GM23248 (cell line): ENCODE results near the gene TBC1D12. TPM values are rescaled to one million over a fixed set of nuclear protein-coding genes. Genes with fewer than 3 reads are reported as not detected.
"Not testable (repeated sequence)": the region's sequence is repeated elsewhere in the genome, so short reads cannot be mapped to it uniquely, and the experiment has no call there.

Experiments
- DNase-seq: peaks from one replicate; pipeline ENCODE4 v3.0.0-alpha.2; 2015
- H2AFZ ChIP-seq: fragments of 200-600 bp; sonication (generic); 2 replicates; pipeline ENCODE4 v1.6.1; 2016; ENCODE audit warnings: antibody characterized with exemption
- H3F3A ChIP-seq: fragments of 200-600 bp; sonication (generic); 2 replicates; pipeline ENCODE4 v1.6.1; 2016; ENCODE audit warnings: mild to moderate bottlenecking, antibody characterized with exemption, mixed run types; ENCODE audit not compliant: insufficient read depth
- H3K27ac ChIP-seq: fragments of 200-600 bp; sonication (generic); 2 replicates; pipeline ENCODE4 v1.5.1; 2016; ENCODE audit warnings: mild to moderate bottlenecking
- H3K27me3 ChIP-seq: fragments of 200-600 bp; sonication (generic); replicated peaks from 2 replicates; pipeline ENCODE4 v1.6.1; 2016; ENCODE audit warnings: mild to moderate bottlenecking; ENCODE audit not compliant: insufficient read depth
- H3K36me3 ChIP-seq: fragments of 200-600 bp; sonication (generic); 2 replicates; pipeline ENCODE4 v1.6.1; 2016; ENCODE audit warnings: low read depth, mild to moderate bottlenecking
- H3K4me1 ChIP-seq: fragments of 200-600 bp; sonication (generic); 2 replicates; pipeline ENCODE4 v1.6.1; 2016; ENCODE audit warnings: mild to moderate bottlenecking; ENCODE audit not compliant: insufficient read depth
- H3K4me2 ChIP-seq: fragments of 200-600 bp; sonication (generic); one replicate; pipeline ENCODE4 v1.6.1; 2016; ENCODE audit warnings: mild to moderate bottlenecking; ENCODE audit not compliant: unreplicated experiment
- H3K4me3 ChIP-seq: fragments of 200-600 bp; sonication (generic); 2 replicates; pipeline ENCODE4 v1.5.1; 2016; ENCODE audit warnings: mild to moderate bottlenecking
- H3K79me2 ChIP-seq: fragments of 200-600 bp; sonication (generic); 2 replicates; pipeline ENCODE4 v1.6.1; 2016; ENCODE audit warnings: mild to moderate bottlenecking; ENCODE audit not compliant: insufficient read depth
- H3K9ac ChIP-seq: fragments of 200-600 bp; sonication (generic); 2 replicates; pipeline ENCODE4 v1.6.1; 2016; ENCODE audit warnings: mild to moderate bottlenecking
- H3K9me2 ChIP-seq: fragments of 200-600 bp; sonication (generic); 2 replicates; pipeline ENCODE4 v1.6.1; 2016; ENCODE audit warnings: mixed run types, mild to moderate bottlenecking, moderate library complexity; ENCODE audit not compliant: insufficient read depth
- H3K9me3 ChIP-seq: fragments of 200-600 bp; sonication (generic); one replicate; pipeline ENCODE4 v1.6.1; 2017; ENCODE audit warnings: low read depth
- H4K20me1 ChIP-seq: fragments of 200-600 bp; sonication (generic); 2 replicates; pipeline ENCODE4 v1.6.0; 2016; ENCODE audit not compliant: insufficient read depth
- EZH2 ChIP-seq: fragments of 200-600 bp; sonication (generic); IDR thresholded peaks from 2 replicates; pipeline ENCODE4 v1.6.1; 2018; ENCODE audit warnings: antibody characterized with exemption, mild to moderate bottlenecking; ENCODE audit not compliant: insufficient read depth, poor library complexity, severe bottlenecking
- EZH2phosphoT487 ChIP-seq: fragments of 200-600 bp; sonication (generic); IDR thresholded peaks from 2 replicates; pipeline ENCODE4 v1.6.1; 2018; ENCODE audit warnings: antibody characterized with exemption, moderate library complexity, mild to moderate bottlenecking, low read depth; ENCODE audit not compliant: insufficient read depth
- WGBS, 2 experiments: methylation state at CpG; one replicate each; pipeline ENCODE4 v1.1.6; 2015 to 2017; ENCODE audit warnings: low lambda C conversion rate in 2 of 2, low coverage in 1 of 2; ENCODE audit errors: missing lambda C conversion rate in 2 of 2; 5-methylcytosine and 5-hydroxymethylcytosine counted together
- in situ Hi-C: fragments of 300-500 bp; cut with MboI; formaldehyde crosslinking; loops from 2 replicates; pipeline ENCODE4 v1.15.0; 2020
- polyA plus RNA-seq: library from polyadenylated mRNA; unstranded; fragments of >200 nt; fragmentation: Nextera tagmentation; extraction: Ambion mirVana; gene quantifications from 2 replicates; pipeline ENCODE4 v1.2.1, GENCODE V29; 2016
- total RNA-seq: library from RNA; depleted of rRNA; stranded (reverse); fragments of >200 nt; shearing (Covaris generic); gene quantifications from 2 replicates; pipeline ENCODE4 v1.2.3, GENCODE V29; 2014

The TBC1D12 gene
- total and polyA plus RNA-seq, 2 experiments from 2014 or later = 6.5 to 12.9 TPM

DNA sequence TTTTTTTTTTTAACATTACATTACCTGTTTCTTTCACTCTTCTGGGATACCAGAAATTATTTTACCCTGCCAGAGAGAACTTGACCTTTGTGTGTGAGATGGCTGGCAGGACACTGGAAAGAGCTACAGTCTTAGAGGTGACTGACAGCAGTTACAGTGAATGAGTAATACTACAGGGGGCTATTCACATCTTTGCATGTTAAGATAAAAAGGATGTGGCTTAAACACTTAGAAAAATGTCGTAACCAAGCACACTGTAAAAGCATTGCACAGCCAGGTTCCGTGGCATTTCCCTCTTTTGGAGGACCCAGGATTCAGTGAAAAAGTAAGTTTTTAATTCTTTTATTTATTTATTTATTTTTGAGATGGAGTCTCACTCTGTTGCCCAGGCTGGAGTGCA, 18.8 kb upstream of the TBC1D12 start:
- WGBS, 2 experiments = 92 to 93% methylated on average over 2 of the region's 2 CpGs
- peaks cover 6% of the 10 kb centered on the region for H3K4me1 ChIP-seq

DNA sequence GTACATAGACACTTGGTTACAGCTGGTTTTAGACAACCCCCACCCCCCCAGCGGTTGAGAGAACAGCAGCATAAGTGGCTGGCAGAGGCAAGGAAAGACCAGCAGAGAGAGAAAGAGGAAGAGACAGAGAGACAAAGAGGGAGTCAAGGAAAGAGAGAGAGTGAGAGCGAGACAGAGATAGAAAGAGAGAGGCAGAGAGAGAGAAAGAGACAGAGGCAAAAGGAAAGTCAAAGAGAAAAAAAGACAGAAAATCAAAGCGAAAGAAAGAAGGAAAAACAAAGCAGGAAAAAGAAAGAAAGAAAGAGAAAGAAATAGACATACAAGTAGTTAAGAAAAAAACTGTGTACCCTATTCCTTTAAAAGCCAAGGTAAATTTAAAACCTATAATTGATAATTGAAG, 16.6 kb upstream of the TBC1D12 start:
- 78 to 84% methylated on average over 3 of the region's 3 CpGs for WGBS, 2 experiments
- DNase-seq, H3K4me3 ChIP-seq, H3K9me3 ChIP-seq, H3K9ac ChIP-seq, H2AFZ ChIP-seq, H3K27me3 ChIP-seq, H3K36me3 ChIP-seq, H3K4me1 ChIP-seq, H3K79me2 ChIP-seq, in situ Hi-C loops, H3K27ac ChIP-seq, H3K9me2 ChIP-seq, H4K20me1 ChIP-seq, H3F3A ChIP-seq, H3K4me2 ChIP-seq: not testable (repeated sequence)

More for the DNA sequence above, 18.8 kb upstream of the TBC1D12 start:
- DNase-seq = no peak
- no peaks in the 10 kb centered on the region for H3K79me2 ChIP-seq
- H4K20me1 ChIP-seq = no peaks in the 10 kb centered on the region
- in situ Hi-C loops = no loop called here
- no peak overlapping the region for H3K4me3 ChIP-seq
- no peaks in the 10 kb centered on the region for H3K36me3 ChIP-seq
- TF ChIP-seq EZH2 (no peak), EZH2phosphoT487 (no peak)
- no peaks in the 10 kb centered on the region for H3K9me2 ChIP-seq
- H3K27ac ChIP-seq = no peak overlapping the region
- no peak overlapping the region for H2AFZ ChIP-seq
- H3K27me3 ChIP-seq = no peaks in the 10 kb centered on the region
- no peaks in the 10 kb centered on the region for H3K9me3 ChIP-seq
- H3K4me2 ChIP-seq = no peak overlapping the region
- H3F3A ChIP-seq = peaks cover 11% of the 10 kb centered on the region
- H3K9ac ChIP-seq = no peak overlapping the region

DNA sequence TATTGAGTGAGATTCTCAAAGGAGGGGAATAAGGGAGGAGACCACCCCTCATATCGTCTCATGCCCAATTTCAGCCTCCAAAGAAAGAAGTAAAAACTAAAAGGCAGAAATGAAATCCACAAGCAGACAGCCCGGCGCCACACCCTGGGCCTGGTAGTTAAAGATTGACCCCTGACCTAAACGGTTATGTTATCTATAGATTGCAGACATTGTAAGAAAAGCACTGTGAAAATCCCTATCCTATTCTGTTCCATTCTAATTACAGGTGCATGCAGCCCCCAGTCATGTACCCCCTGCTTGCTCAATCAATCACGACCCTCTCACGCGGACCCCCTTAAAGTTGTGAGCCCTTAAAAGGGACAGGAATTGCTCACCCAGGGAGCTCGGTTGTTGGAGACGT, 10.2 kb upstream of the TBC1D12 start:
- H2AFZ ChIP-seq, H3K27me3 ChIP-seq, H4K20me1 ChIP-seq, H3K9me3 ChIP-seq, DNase-seq, H3K9ac ChIP-seq, H3K36me3 ChIP-seq, H3K4me1 ChIP-seq, H3F3A ChIP-seq, H3K4me2 ChIP-seq, H3K27ac ChIP-seq, in situ Hi-C loops, H3K9me2 ChIP-seq, H3K4me3 ChIP-seq, H3K79me2 ChIP-seq: not testable (repeated sequence)
- 74 to 81% methylated on average over 9 of the region's 9 CpGs for WGBS, 2 experiments

DNA sequence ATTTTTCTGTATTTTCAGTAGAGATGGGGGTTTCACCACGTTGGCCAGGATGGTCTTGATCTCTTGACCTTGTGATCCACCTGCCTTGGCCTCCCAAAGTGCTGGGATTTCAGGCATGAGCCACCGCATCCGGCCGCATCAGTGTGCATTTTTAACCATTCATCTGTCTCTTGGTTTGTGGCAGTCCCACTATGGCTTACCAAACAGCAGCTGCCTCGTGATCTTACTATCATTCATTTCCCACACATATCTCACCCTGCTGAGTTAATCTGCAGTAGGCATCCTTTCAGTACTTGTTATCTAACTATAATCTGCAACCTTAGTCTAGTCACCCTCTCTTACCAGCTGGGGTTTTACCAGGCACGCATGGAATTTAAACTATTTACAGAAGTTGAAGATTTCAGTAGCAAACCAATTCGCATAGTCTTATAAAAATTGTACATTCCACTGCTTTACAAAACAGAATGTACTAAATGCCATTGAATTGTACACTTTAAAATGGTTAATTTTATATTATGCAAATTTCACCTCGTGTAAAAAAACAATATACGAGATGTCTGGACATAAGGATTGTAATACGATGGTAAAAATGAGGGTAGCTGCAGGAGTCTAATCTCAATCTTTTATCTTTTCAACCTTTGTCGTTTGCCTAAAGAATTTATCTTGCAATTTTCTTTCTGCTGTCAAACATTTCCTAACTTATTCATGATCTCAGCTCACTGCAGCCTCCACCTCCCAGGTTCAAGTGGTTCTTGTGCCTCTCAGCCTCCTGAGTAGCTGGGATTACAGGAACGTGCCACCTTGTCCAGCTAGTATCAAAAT, 4.6 kb upstream of the TBC1D12 start:
- no peak for TF ChIP-seq EZH2phosphoT487
- no peak for TF ChIP-seq EZH2
- no peak overlapping the region for H3K4me3 ChIP-seq
- H3K9me3 ChIP-seq = no peaks in the 10 kb centered on the region
- no peaks in the 10 kb centered on the region for H3K36me3 ChIP-seq
- no peak overlapping the region for H2AFZ ChIP-seq
- no peak overlapping the region for H3K4me2 ChIP-seq
- in situ Hi-C loops = no loop called here
- H3K4me1 ChIP-seq = peaks cover 6% of the 10 kb centered on the region; the same call in 1 of the 2 replicates
- no peaks in the 10 kb centered on the region for H3K9me2 ChIP-seq
- WGBS, 2 experiments = 65 to 66% methylated on average over 12 of the region's 12 CpGs
- no peaks in the 10 kb centered on the region for H3K79me2 ChIP-seq
- H4K20me1 ChIP-seq = no peaks in the 10 kb centered on the region
- H3K27ac ChIP-seq = no peak overlapping the region
- H3F3A ChIP-seq = peaks cover 9% of the 10 kb centered on the region; the same call in 1 of the 2 replicates
- no peak overlapping the region for H3K9ac ChIP-seq
- DNase-seq = peak; percentile 37
- no peaks in the 10 kb centered on the region for H3K27me3 ChIP-seq

DNA sequence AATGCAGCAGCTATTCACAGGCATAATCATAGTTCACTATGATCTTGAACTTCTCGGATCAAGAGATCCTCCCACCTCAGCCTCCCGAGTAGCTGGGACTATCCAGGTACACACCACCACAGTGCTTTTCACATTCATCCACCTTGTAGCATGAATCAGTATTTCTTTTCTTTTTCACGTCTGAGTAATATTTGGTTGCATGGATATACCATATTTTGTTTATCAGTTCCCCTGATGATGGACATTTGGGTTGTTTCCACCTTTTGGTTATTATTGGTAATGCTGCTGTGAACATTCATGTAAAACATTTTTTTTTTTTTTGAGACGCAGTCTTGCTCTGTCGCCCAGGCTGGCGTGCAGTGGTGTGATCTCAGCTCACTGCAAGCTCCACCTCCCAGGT, 3.6 kb upstream of the TBC1D12 start:
- peaks cover 7% of the 10 kb centered on the region for H3K79me2 ChIP-seq
- H4K20me1 ChIP-seq = no peaks in the 10 kb centered on the region
- H3K9ac ChIP-seq = no peak overlapping the region
- no peak overlapping the region for H2AFZ ChIP-seq
- 74 to 76% methylated on average over 6 of the region's 6 CpGs for WGBS, 2 experiments
- H3F3A ChIP-seq = peaks cover 11% of the 10 kb centered on the region; the same call in 1 of the 2 replicates
- no peaks in the 10 kb centered on the region for H3K9me3 ChIP-seq
- H3K27me3 ChIP-seq = no peaks in the 10 kb centered on the region
- H3K4me3 ChIP-seq = no peak overlapping the region
- no peaks in the 10 kb centered on the region for H3K36me3 ChIP-seq
- no peak overlapping the region for H3K27ac ChIP-seq
- H3K4me1 ChIP-seq = peaks cover 6% of the 10 kb centered on the region; the same call in 1 of the 2 replicates
- in situ Hi-C loops = no loop called here
- DNase-seq = no peak
- H3K4me2 ChIP-seq = no peak overlapping the region
- H3K9me2 ChIP-seq = no peaks in the 10 kb centered on the region
- TF ChIP-seq EZH2phosphoT487 = no peak
- TF ChIP-seq EZH2 = no peak
